ENCODE data around the gene DCBLD1. TPM values are rescaled to one million over a fixed set of nuclear protein-coding genes. Genes with fewer than 3 reads are reported as not detected.

DCBLD1 gene
- polyA plus RNA-seq, 1 donor, result 14.2 TPM

DNA sequence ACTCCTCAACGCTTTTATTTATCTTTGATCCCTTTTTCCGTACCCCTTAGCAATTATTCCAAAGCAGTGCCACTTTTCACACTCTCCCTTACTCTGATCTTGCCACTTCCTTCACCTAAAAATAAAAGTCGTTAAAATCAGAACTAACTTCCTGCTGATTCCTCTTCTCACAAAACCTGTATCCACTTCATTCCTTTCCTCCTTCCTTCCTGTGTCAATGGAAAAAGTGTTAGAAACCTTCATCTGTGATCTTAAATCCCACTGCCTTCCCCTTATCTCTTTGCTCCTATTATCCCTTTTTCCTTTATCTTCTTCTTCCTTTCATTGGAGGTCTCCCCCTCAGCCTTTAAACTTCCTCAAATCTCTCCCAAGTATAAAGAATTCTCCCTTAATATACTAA lies 70.7 kb downstream of the DCBLD1 start:
- H3K27me3 ChIP-seq (ENCODE audit: control insufficient read depth, insufficient read depth, low read length), result no peaks in the 10 kb centered on the region
- WGBS (ENCODE audit: insufficient coverage, low lambda C conversion rate), result 61% methylated on average over 2 of the region's 3 CpGs
- DNase-seq, result no peak
- no peaks in the 10 kb centered on the region for H3K4me1 ChIP-seq (ENCODE audit: control insufficient read depth, insufficient read depth, low read length)
- no peak overlapping the region for H3K27ac ChIP-seq (ENCODE audit: low read length)
- H3K9me3 ChIP-seq (ENCODE audit: control insufficient read depth, low read depth, low read length), result no peaks in the 10 kb centered on the region
- H3K36me3 ChIP-seq (ENCODE audit: control insufficient read depth, insufficient read depth, low read length), result peaks cover 12% of the 10 kb centered on the region
- no peak overlapping the region for H3K4me3 ChIP-seq (ENCODE audit: low read length)

GRCh38 chr6:117555262-117555849 lies 72.9 kb downstream of the DCBLD1 start:
- H3K27ac ChIP-seq (ENCODE audit: low read length), result no peak overlapping the region
- no peak overlapping the region for H3K4me3 ChIP-seq (ENCODE audit: low read length)
- WGBS (ENCODE audit: insufficient coverage, low lambda C conversion rate), result no CpG with 5 or more reads among the region's 3 CpGs
- no peaks in the 10 kb centered on the region for H3K4me1 ChIP-seq (ENCODE audit: control insufficient read depth, insufficient read depth, low read length)
- H3K36me3 ChIP-seq (ENCODE audit: control insufficient read depth, insufficient read depth, low read length), result peaks cover 5% of the 10 kb centered on the region
- no peak for DNase-seq
- no peaks in the 10 kb centered on the region for H3K9me3 ChIP-seq (ENCODE audit: control insufficient read depth, low read depth, low read length)
- no peaks in the 10 kb centered on the region for H3K27me3 ChIP-seq (ENCODE audit: control insufficient read depth, insufficient read depth, low read length)

DNA sequence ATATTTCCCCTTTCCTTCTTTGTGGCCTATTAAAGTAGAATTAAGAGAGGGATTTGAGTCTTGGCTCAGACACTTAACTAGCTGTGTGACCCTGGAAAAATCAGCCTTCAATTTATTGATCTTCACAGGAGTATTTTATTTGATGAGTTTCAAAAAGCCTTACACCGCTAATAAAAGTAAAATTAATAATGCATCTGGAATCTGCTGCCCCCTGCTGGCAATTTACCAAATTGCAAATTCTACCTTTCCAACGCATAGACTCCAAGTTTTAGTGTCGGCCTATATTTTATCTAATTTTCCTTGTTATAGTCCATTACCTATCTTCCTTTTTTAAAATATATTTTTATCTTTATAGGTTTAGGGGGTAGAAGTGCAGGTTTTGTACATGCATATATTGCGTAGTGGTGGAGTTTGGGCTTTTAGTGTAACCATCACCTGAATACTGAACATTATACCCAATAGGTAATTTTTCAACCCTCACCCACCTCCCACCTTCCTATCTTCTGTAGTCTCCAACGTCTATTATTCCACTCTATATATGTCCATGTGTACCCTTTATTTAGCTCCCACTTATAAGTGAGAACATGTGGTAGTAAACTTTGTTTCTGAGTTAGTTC lies 73.5 kb downstream of the DCBLD1 start:
- Histone ChIP-seq H3K9me3 (ENCODE audit: control insufficient read depth, low read depth, low read length) (no peaks in the 10 kb centered on the region), H3K4me3 (ENCODE audit: low read length) (no peak overlapping the region), H3K27ac (ENCODE audit: low read length) (no peak overlapping the region), H3K27me3 (ENCODE audit: control insufficient read depth, insufficient read depth, low read length) (no peaks in the 10 kb centered on the region), H3K36me3 (ENCODE audit: control insufficient read depth, insufficient read depth, low read length) (peaks cover 5% of the 10 kb centered on the region), H3K4me1 (ENCODE audit: control insufficient read depth, insufficient read depth, low read length) (no peaks in the 10 kb centered on the region)
- WGBS (ENCODE audit: insufficient coverage, low lambda C conversion rate), result 11% methylated on average over 3 of the region's 5 CpGs
- DNase-seq, result no peak

GRCh38 chr6:117557951-117558350 lies 75.5 kb downstream of the DCBLD1 start:
- no peak for DNase-seq
- no peak overlapping the region for H3K4me3 ChIP-seq (ENCODE audit: low read length)
- no CpG with 5 or more reads among the region's 3 CpGs for WGBS (ENCODE audit: insufficient coverage, low lambda C conversion rate)
- H3K27ac ChIP-seq (ENCODE audit: low read length), result no peak overlapping the region
- no peaks in the 10 kb centered on the region for H3K27me3 ChIP-seq (ENCODE audit: control insufficient read depth, insufficient read depth, low read length)
- no peaks in the 10 kb centered on the region for H3K9me3 ChIP-seq (ENCODE audit: control insufficient read depth, low read depth, low read length)
- peaks cover 7% of the 10 kb centered on the region for H3K36me3 ChIP-seq (ENCODE audit: control insufficient read depth, insufficient read depth, low read length)
- no peaks in the 10 kb centered on the region for H3K4me1 ChIP-seq (ENCODE audit: control insufficient read depth, insufficient read depth, low read length)

GRCh38 chr6:117558818-117559217 lies 76.3 kb downstream of the DCBLD1 start:
- DNase-seq, result no peak
- no peaks in the 10 kb centered on the region for H3K27me3 ChIP-seq (ENCODE audit: control insufficient read depth, insufficient read depth, low read length)
- H3K4me1 ChIP-seq (ENCODE audit: control insufficient read depth, insufficient read depth, low read length), result no peaks in the 10 kb centered on the region
- H3K36me3 ChIP-seq (ENCODE audit: control insufficient read depth, insufficient read depth, low read length), result peaks cover 12% of the 10 kb centered on the region
- H3K27ac ChIP-seq (ENCODE audit: low read length), result no peak overlapping the region
- H3K4me3 ChIP-seq (ENCODE audit: low read length), result no peak overlapping the region
- no peaks in the 10 kb centered on the region for H3K9me3 ChIP-seq (ENCODE audit: control insufficient read depth, low read depth, low read length)
- no CpG with 5 or more reads among the region's 4 CpGs for WGBS (ENCODE audit: insufficient coverage, low lambda C conversion rate)

DNA sequence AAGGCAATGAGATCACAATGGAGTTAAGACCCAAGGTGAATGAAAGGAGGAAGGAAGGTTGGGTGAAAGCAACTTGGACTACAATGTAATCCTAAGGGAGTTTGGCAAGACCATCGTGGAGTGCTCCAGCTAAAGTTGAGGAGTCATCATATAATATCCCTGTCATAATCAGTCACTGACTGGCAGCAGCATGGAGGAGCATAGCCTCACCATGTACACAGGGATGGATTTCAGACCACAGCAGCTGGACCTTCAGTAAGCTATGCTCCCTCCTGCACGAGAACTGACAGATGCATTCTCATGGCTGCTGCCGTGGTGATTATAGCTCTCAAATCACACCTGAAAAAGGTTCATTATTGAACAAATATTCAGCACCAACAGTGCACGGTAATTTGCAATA lies 76.8 kb downstream of the DCBLD1 start:
- Histone ChIP-seq H3K27me3 (ENCODE audit: control insufficient read depth, insufficient read depth, low read length) (no peaks in the 10 kb centered on the region), H3K36me3 (ENCODE audit: control insufficient read depth, insufficient read depth, low read length) (peaks cover 15% of the 10 kb centered on the region), H3K27ac (ENCODE audit: low read length) (no peak overlapping the region), H3K4me1 (ENCODE audit: control insufficient read depth, insufficient read depth, low read length) (no peaks in the 10 kb centered on the region), H3K9me3 (ENCODE audit: control insufficient read depth, low read depth, low read length) (no peaks in the 10 kb centered on the region), H3K4me3 (ENCODE audit: low read length) (no peak overlapping the region)
- no CpG with 5 or more reads among the region's 4 CpGs for WGBS (ENCODE audit: insufficient coverage, low lambda C conversion rate)
- no peak for DNase-seq

DNA sequence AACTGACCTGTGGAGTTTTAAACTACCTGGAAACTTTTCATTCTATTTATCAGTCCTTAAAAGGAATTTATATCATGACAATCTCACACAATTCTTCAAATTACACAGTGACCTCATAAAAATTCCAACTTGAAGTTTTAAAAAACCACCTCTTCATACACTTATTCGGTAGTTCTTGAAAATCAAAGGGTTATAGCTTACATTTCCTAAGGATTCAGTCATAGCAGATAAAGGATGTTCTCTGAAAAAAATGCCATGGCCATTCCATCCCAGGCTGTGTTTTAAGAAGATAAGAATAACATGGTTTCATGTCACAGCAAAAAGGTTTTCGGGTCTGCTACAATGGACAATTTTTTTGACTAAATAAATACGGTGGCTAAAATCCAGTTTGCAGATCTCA lies 78.7 kb downstream of the DCBLD1 start:
- no CpG with 5 or more reads among the region's 3 CpGs for WGBS (ENCODE audit: insufficient coverage, low lambda C conversion rate)
- H3K27me3 ChIP-seq (ENCODE audit: control insufficient read depth, insufficient read depth, low read length), result no peaks in the 10 kb centered on the region
- DNase-seq, result no peak

GRCh38 chr6:117564681-117565080 lies 82.2 kb downstream of the DCBLD1 start:
- H3K9me3 ChIP-seq (ENCODE audit: control insufficient read depth, low read depth, low read length), result no peaks in the 10 kb centered on the region
- H3K27ac ChIP-seq (ENCODE audit: low read length), result no peak overlapping the region
- H3K4me1 ChIP-seq (ENCODE audit: control insufficient read depth, insufficient read depth, low read length), result no peaks in the 10 kb centered on the region
- no peak overlapping the region for H3K4me3 ChIP-seq (ENCODE audit: low read length)
- H3K27me3 ChIP-seq (ENCODE audit: control insufficient read depth, insufficient read depth, low read length), result no peaks in the 10 kb centered on the region
- H3K36me3 ChIP-seq (ENCODE audit: control insufficient read depth, insufficient read depth, low read length), result peaks cover 29% of the 10 kb centered on the region
- no peak for DNase-seq
- 80% methylated on average over 1 of the region's 1 CpG for whole genome bisulfite sequencing (ENCODE audit: insufficient coverage, low lambda C conversion rate)

More for the DNA sequence above, 78.7 kb downstream of the DCBLD1 start:
- Histone ChIP-seq H3K4me1 (ENCODE audit: control insufficient read depth, insufficient read depth, low read length) (no peaks in the 10 kb centered on the region), H3K27ac (ENCODE audit: low read length) (no peak overlapping the region), H3K9me3 (ENCODE audit: control insufficient read depth, low read depth, low read length) (no peaks in the 10 kb centered on the region), H3K4me3 (ENCODE audit: low read length) (no peak overlapping the region), H3K36me3 (ENCODE audit: control insufficient read depth, insufficient read depth, low read length) (peaks cover 17% of the 10 kb centered on the region)

- no CpG with 5 or more reads among the region's 2 CpGs for WGBS (ENCODE audit: insufficient coverage, low lambda C conversion rate)
- no peak overlapping the region for H3K27ac ChIP-seq (ENCODE audit: low read length)
- H3K4me3 ChIP-seq (ENCODE audit: low read length), result no peak overlapping the region
- DNase-seq, result no peak
- H3K36me3 ChIP-seq (ENCODE audit: control insufficient read depth, insufficient read depth, low read length), result peaks cover 29% of the 10 kb centered on the region
- no peaks in the 10 kb centered on the region for H3K27me3 ChIP-seq (ENCODE audit: control insufficient read depth, insufficient read depth, low read length)
- no peaks in the 10 kb centered on the region for H3K9me3 ChIP-seq (ENCODE audit: control insufficient read depth, low read depth, low read length)
- no peaks in the 10 kb centered on the region for H3K4me1 ChIP-seq (ENCODE audit: control insufficient read depth, insufficient read depth, low read length)
Measured at GRCh38 chr6:117568247-117568646, 85.8 kb downstream of the DCBLD1 start.

DNA sequence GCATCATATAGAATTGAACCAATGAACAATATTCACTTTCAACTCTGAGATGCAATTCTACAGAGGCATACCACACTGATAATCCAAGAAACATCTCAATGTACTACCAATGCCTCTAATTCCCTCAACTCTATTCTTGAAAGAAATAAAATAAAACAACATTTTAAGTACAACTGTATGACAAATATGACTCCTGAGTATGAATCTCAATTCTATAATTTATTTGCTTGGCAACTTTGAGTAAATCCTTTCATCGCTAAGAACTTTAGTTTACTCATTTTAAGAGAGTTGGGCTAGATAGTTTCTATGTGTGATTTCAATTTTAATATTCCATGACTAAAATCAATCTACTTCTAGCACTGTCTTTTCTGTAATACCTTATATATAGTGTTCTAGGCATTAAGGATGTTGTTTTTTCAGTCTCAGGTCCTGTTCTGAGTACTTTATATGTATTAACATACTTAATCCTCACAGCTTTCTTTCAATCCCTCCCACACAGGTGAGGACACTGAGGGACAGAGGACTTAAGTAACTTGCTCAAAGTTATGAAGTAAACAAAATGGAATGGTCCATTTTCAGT lies 86.4 kb downstream of the DCBLD1 start:
- no peaks in the 10 kb centered on the region for H3K4me1 ChIP-seq (ENCODE audit: control insufficient read depth, insufficient read depth, low read length)
- no CpG with 5 or more reads among the region's 1 CpG for WGBS (ENCODE audit: insufficient coverage, low lambda C conversion rate)

More for the DNA sequence above, 86.4 kb downstream of the DCBLD1 start:
- DNase-seq, result no peak
- peaks cover 28% of the 10 kb centered on the region for H3K36me3 ChIP-seq (ENCODE audit: control insufficient read depth, insufficient read depth, low read length)
- no peaks in the 10 kb centered on the region for H3K9me3 ChIP-seq (ENCODE audit: control insufficient read depth, low read depth, low read length)
- no peak overlapping the region for H3K27ac ChIP-seq (ENCODE audit: low read length)
- H3K27me3 ChIP-seq (ENCODE audit: control insufficient read depth, insufficient read depth, low read length), result no peaks in the 10 kb centered on the region
- no peak overlapping the region for H3K4me3 ChIP-seq (ENCODE audit: low read length)

Data from large intestine (tissue), 3 donors.